GM12872 (cell line): ENCODE results near the gene ARHGAP45.

Experiments used
- TF ChIP-seq, protein P1 (sequence below): IDR thresholded peaks from 3 replicates; pipeline ENCODE4 v1.5.1; 2011; ENCODE audit warnings: low read depth, mild to moderate bottlenecking, low read length, moderate library complexity; ENCODE audit not compliant: insufficient read depth

ARHGAP45 gene

DNA sequence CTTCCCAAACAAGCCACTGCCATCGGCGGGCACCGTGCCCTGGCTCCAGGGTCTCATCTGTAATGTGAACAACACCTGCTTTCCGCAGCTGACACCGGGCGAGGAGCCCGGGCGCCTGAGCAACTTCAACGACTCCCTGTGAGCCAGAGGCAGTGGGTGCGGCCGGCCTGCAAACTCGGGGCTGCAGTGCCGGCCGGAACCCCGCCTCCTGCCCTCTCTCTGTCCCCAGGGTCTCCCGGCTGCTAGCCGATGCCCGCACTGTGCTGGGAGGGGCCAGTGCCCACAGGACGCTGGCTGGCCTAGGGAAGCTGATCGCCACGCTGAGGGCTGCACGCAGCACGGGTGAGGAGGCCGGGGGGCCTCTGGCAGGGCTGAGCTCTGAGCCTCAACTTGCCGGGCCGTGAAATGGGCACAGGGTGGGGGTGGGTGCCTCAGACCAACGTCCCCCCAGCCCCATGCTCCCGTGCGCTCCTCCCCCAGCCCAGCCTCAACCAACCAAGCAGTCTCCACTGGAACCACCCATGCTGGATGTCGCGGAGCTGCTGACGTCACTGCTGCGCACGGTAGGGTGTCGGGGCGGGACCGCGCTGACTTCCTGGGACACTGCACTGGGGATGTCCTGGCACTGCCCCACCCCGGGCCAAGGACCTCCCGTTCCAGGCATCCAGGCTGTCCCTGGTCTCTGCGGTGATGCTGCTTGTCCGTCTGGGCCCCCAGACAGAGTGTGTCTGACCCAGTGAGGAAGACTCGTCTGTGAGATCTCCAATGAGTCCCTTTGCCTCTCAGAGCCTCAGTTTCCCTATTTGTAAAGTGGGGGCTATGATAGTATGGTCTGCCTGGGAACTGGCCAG is 24.9 kb upstream of the ARHGAP45 start:
- TF ChIP-seq, protein P1, sequence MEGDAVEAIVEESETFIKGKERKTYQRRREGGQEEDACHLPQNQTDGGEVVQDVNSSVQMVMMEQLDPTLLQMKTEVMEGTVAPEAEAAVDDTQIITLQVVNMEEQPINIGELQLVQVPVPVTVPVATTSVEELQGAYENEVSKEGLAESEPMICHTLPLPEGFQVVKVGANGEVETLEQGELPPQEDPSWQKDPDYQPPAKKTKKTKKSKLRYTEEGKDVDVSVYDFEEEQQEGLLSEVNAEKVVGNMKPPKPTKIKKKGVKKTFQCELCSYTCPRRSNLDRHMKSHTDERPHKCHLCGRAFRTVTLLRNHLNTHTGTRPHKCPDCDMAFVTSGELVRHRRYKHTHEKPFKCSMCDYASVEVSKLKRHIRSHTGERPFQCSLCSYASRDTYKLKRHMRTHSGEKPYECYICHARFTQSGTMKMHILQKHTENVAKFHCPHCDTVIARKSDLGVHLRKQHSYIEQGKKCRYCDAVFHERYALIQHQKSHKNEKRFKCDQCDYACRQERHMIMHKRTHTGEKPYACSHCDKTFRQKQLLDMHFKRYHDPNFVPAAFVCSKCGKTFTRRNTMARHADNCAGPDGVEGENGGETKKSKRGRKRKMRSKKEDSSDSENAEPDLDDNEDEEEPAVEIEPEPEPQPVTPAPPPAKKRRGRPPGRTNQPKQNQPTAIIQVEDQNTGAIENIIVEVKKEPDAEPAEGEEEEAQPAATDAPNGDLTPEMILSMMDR, result no peak

DNA sequence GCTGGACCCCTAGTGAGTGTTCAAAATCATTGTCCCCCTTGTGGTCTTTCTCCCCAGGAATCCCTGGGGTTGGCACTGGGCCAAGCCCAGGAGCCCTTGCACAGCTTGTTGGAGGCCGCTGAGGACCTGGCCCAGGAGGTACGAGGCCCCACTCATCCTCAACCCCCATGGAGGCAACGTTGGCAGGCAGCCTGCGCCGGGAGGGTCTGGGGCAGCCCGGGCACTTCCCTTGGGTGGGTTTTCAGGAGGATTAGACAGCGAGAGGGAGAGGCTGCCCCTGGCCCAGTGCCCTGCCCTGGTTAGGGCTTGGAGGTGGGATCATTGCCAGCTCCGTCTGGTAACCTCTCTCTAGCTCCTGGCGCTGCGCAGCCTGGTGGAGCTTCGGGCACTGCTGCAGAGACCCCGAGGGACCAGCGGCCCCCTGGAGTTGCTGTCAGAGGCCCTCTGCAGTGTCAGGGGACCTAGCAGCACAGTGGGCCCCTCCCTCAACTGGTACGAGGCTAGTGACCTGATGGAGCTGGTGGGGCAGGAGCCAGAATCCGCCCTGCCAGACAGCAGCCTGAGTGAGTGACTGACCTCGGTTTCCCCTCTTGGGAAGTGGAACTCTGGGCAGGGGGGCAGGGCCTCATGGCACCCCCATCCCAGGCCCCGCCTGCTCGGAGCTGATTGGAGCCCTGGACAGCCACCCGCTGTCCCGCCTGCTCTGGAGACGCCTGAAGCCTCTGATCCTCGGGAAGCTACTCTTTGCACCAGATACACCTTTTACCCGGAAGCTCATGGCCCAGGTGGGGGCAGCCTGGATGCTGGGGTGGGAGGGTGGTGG is 24.1 kb upstream of the ARHGAP45 start:
- TF ChIP-seq, protein P1, result no peak

DNA sequence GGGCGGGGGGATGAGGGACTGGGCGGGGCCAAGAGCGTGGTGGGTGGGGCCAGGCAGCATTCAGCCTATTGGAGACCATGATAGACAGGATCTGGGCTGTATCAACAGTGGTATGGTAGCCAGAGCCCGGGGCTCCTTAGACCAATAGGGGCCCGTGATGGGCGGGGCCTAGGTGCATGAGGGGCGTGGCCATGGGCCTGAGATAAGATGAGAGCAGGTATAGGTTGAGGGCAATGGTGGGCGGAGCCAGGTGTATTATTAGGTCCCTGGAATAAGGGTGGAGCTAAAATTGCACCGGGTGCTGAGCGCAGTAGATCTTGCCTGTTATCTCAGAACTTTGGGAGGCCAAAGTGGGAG is 21.7 kb upstream of the ARHGAP45 start:
- TF ChIP-seq, protein P1, result no peak

DNA sequence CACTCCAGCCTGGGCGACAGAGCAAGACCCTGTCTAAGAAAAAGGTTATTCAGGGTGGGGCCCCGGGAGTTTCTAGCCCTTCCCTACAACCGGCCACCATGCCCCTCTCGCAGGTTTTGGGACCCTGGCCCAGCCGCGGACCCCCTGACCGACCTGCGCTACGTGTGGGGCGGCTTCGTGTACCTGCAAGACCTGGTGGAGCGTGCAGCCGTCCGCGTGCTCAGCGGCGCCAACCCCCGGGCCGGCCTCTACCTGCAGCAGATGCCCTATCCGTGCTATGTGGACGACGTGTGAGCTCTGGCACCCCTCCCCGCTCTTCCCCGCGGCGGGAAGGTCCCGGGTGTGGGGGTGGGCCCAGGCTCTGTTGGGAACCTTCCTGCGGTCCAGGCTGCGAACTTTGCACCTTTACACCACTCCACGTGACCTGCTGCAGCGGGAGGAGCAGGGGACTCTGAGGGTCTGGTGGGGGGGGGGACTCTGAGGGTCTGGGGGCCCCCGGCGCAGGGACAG is 20.8 kb upstream of the ARHGAP45 start:
- TF ChIP-seq, protein P1, result no peak

DNA sequence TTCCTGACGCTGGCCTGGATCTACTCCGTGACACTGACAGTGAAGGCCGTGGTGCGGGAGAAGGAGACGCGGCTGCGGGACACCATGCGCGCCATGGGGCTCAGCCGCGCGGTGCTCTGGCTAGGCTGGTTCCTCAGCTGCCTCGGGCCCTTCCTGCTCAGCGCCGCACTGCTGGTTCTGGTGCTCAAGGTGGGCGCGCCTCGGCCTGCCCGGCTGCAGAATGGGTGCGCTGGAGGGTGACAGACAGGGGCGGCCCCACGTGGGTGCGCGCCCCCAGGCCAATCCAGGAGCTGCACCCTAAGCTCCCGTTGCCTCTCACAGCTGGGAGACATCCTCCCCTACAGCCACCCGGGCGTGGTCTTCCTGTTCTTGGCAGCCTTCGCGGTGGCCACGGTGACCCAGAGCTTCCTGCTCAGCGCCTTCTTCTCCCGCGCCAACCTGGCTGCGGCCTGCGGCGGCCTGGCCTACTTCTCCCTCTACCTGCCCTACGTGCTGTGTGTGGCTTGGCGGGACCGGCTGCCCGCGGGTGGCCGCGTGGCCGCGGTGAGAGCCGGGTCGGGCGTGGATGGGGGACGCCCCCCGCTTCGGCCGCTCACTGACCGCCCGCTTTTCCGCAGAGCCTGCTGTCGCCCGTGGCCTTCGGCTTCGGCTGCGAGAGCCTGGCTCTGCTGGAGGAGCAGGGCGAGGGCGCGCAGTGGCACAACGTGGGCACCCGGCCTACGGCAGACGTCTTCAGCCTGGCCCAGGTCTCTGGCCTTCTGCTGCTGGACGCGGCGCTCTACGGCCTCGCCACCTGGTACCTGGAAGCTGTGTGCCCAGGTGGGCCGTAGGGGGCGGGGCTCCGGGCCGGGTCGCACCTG is 19.9 kb upstream of the ARHGAP45 start:
- TF ChIP-seq, protein P1, result no peak

DNA sequence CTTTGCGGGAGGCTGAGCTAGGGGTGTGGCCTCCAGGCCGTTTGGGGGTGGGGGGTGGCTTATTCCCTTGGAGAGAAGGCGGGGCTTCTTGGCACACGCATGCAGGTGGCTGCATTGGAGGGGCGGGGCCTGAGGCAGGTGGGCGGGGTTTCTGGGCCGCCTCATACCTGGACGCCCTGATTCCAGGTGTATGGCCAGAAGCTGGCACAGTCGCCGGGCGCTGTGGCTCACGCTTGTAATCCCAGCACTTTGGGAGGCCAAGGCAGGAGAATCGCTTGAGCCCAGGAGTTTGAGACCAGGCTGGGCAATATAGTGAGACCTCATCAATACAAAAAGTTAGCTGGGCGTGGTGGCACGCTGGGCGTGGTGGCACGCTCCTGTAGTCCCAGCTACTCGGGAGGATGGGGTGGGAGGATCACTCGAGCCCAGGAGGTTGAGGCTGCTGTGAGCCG is 19.2 kb upstream of the ARHGAP45 start:
- TF ChIP-seq, protein P1, result no peak
